Pons (tissue), 1 donor: ENCODE measurements around the gene ASIC3.
"Not testable (repeated sequence)": the region's sequence is repeated elsewhere in the genome, so short reads cannot be mapped to it uniquely, and the experiment has no call there.

Experiments
- DNase-seq: peaks from one replicate; pipeline ENCODE4 v3.0.0-alpha.2; 2016; ENCODE audit warnings: low spot score

ASIC3 gene

DNA sequence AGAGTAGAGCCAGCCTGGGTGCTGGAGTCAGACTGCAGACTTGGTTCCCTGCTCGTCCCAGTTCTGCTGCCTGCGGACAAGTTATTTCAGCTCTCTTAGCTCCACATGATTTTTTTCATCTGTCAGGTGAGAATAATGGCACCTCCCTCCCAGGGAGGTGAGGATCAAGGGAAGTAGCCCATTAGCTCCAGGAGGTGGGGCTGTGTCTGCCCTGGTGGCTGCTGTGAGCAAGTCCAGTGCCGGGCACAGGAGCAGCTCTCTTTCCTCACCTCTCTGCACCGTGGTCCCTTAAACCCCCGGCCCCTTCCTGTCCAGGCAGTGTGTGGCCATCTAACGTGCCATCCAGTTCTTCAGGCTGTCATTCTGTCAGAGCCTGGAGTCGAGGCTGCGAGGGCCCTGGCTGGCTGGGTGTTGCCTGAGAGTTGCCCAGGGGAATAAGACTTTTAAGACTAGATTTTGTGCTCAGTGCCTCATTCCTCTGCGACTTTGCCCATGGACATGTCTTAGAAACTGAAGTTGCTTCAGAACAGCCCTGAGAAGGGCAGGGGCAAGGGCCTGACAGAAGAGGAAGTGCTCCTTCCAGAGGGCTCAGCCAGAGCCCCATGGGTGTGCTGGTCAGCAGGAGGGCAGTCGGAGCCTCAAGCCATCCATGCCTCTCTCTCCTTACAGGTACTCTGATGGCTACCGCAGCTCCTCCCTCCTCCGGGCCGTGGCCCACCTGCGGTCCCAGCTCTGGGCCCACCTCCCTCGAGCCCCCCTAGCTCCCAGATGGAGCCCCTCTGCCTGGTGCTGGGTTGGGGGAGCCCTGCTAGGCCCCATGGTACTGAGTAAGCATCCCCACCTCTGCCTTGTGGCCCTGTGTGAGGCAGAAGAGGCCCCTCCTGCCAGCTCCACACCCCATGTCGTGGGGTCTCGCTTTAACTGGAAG is 15.1 kb upstream of the ASIC3 start:
- DNase-seq: no peak

DNA sequence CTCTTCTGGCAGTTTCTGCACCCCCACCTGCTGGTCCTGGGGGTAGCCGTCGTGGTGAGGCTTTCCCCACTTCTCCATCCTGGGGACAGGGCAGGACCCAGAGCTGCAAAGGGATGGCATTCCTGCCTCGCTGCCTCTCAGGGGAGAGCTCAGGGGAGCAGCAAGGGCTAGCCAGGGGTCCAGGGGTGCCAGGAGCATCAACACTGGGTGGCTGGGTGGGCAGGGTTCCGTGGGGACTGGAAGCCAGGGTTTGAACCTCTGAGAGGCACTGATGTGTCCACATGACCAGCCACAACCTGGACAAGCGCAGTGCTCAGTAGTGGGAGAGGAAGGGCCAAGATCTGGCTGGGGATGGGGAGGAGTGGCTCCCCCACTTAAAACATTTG is 14.5 kb upstream of the ASIC3 start:
- DNase-seq: no peak

DNA sequence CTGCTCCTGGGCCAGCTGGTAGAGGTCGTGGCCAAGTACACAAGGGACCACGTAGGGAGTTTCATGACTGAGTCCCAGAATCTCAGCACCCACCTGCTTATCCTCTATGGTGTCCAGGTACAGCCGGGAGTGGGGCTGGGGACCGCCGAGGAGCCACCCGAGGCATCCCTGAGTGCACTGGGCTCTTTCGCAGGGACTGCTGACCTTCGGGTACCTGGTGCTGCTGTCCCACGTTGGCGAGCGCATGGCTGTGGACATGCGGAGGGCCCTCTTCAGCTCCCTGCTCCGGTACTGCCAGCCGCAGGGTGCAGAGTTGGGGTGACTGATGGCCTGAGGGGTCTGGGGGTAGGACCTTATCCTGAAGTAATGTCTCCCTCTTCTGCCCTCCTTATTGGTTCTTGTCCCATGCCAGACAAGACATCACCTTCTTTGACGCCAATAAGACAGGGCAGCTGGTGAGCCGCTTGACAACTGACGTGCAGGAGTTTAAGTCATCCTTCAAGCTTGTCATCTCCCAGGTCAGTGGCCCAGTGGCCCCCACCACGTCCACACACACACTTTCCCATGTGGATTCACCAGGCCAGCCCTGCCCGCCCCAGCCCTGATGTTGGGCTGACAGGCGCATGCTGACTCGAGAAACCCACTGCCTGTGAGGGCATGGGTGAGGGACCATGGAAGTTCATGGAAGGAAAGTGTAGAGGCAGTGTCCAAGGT is 13.9 kb upstream of the ASIC3 start:
- DNase-seq: no peak

DNA sequence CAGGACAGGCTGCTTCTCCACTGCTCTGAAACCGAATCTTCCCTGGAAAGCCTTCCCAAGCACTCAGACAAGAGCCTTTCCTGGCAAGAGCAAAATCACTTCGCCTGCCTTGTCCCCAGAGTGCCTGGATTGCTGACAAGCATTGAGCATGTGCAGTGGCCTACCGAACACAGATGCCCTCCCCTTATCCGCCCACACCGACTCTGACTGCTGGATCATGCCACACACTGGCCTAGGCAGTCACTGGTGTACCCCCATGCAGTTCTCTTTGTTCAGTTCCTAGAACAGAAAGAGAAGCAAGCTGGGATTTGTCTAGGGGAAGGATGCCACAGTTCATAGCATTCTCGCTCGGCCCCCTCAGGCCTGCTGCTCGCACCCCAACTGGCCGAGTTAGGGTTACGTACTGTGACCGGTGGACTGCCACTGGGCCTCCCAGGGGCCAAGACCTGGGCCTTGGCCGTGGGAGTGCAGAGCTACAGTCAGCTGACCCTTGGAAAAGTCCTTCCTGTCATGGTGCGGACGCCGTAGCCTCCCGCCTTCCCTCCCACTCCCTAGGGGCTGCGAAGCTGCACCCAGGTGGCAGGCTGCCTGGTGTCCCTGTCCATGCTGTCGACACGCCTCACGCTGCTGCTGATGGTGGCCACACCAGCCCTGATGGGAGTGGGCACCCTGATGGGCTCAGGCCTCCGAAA is 13.2 kb upstream of the ASIC3 start:
- no peak for DNase-seq

DNA sequence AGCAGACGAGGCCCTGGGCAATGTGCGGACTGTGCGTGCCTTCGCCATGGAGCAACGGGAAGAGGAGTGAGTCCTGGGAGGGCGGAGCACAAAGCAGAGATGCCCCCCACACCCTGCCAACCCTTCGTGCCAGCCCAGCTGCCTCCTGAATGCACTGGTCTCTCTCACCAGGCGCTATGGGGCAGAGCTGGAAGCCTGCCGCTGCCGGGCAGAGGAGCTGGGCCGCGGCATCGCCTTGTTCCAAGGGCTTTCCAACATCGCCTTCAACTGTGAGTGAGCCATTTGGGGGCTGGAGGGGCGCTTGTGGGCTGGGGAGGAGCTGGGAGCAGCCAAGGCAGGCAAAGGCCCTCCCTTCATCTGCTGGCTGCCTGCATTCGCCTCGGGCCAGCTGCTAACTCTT is 12.4 kb upstream of the ASIC3 start:
- DNase-seq: no peak

DNA sequence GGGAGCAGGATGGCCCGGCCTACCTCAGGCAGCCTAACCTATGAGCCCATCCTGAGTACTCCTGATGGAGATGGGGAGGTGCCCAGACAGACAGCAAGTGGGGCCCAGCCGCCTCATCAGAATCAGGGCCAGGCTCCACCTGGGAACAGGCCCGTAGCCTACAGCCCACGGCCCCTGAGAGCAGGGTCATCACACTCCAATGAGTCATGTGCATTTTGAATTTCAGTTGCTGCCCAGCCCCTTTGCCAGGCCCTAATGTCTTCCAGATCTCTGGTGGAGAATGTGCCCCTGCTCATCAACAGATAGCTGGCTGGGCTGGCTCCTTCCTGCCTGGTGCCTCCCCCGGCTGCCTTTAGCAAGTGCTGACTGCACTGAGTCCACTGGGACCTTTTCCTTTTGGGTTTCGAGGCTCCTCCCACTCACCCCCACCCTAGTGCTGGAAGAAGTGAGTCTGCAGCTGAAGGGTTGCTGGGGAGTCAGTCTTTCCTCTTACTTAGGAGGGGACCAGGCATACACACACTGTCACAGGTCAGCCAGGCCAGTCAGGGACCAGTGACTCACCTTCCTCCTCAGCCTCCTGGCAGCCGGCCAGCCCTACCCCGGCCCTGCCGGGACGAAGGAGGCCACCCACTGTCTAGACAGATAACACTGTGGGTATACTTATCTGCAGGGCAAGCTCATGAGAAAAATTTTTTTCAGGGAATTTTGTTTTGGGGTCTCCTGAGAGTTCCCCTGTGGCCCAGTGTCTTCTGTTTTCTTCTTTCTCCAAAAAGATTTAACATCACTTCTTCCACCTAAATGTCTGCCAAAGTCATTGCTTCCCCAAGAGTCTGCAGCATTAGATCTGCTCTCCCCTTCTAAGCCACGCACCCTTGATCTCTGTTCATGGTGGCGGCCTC is 9.1 kb upstream of the ASIC3 start:
- DNase-seq: no peak

DNA sequence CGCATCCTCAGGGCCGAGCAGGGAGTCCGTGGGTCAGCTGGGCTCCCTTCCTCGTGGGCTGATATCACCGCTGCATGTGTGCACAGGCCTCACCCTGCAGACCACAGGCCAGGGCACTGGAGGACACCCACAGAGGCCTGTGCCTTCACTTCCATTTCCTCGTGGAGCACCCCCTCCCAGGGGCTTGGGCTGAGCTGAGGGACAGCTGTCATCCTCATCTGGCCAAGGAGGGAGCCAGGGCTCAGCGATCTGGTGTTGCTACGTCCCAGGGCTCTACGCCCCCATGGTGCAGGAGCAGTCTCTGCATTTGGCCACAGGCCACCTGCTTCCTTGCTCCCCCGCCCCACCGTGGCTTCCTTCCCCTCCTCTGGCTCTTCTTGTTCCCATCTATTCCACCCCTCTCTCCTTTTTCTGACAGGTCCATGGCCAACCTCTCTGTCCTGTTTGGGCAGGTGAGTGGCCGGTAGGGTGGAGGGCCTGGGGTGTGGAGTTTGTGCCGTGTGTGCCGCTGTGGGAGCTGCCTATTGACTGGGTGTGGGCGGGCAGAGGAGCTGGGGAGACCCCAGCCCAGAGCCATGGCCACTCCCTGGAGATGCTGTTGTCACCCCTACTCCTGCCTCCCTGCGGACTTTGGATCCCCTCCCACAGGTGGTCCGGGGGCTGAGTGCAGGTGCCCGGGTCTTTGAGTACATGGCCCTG is 8.3 kb upstream of the ASIC3 start:
- no peak for DNase-seq

DNA sequence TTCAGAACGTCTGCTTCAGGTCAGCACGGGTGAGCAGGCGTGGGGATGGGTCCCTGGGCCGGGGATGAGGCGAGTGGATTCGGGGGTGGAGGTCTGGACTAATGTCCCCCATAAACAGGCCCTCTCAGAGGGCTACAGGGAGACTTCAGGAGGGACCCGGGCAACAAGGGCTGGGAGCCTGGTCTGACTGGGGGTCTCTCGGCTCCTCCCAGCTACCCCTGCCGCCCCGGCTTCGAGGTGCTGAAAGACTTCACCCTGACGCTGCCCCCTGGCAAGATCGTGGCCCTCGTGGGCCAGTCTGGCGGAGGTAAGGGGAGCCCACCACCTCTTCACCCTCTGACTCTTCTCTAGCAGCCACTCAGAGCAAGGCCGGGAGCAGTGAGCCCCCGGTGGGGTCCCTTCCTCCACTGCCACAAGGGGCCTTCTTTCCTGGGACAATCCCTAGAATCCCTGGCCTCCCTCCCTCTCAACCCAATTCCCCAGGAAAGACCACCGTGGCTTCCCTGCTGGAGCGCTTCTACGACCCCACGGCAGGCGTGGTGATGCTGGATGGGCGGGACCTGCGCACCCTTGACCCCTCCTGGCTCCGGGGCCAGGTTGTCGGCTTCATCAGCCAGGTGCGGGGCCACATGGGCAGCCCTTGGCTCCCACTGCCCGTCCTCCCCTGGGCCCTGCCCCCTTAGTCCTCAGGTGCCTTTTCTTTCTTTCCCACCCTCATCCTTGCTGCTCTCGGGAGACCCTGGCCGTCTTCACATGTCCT is 7.5 kb upstream of the ASIC3 start:
- DNase-seq: no peak

DNA sequence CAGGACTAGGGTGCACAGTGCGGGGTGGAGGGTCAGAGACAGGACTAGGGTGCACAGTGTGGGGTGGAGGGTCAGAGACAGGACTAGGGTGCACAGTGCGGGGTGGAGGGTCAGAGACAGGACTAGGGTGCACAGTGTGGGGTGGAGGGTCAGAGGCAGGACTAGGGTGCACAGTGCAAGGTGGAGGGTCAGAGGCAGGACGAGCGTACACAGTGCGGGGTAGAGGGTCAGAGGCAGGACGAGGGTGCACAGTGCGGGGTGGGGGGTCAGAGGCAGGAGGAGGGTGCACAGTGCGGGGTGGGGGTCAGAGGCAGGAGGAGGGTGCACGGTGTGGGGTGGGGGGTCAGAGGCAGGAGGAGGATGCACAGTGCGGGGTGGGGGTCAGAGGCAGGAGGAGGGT is 4.9 kb upstream of the ASIC3 start:
- DNase-seq: not testable (repeated sequence)

DNA sequence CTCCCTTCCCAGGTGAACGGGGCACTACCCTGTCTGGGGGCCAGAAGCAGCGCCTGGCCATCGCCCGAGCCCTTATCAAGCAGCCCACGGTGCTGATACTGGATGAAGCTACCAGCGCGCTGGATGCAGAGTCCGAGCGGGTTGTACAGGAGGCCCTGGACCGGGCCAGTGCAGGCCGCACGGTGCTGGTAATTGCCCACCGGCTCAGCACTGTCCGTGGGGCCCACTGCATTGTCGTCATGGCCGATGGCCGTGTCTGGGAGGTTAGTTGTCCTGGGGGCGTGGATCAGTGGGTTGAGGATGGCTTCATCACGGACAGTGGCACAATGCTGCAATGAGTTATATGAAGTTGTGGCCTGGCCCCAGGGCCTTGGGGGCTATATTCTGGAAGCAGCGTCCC is 4.4 kb upstream of the ASIC3 start:
- no peak for DNase-seq

DNA sequence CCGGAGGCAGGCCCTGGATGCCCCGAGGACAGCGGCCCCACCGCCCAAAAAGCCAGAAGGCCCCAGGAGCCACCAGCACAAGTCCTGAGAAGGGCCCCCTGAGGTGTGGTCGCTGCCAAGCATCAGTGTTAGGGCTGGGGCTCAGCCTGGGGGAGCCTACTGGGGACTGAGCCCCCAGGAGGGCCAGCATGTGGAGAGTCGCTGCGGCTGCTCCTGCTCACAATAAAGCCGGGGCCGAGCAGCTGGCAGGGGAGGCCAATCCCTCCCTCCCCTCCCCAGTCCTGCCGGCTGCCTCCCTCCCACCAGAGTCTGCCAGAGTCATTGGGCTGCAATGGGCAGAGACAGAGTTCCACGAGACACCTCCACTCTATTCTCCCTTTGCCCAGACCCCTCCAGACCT is 3.1 kb upstream of the ASIC3 start:
- DNase-seq: no peak

DNA sequence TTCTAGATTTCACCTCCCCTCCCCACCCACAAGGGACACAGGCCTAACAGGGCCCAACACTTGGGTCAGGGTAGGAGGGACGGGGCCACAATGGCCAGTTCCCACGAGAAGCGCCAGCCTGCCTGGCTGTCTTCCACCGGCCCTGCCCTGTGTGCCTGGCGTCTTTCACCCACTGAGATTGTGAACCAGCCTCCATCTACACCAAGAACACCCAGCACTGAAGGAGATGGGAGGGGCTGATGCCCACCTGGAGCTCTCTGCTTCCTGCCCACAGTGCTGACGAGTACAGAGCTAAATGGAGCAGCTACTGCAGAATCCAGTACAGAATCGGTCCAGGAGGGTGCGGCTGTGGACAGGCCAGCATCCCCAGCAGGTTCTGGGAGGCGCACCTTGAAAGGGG is 2.4 kb upstream of the ASIC3 start:
- no peak for DNase-seq

DNA sequence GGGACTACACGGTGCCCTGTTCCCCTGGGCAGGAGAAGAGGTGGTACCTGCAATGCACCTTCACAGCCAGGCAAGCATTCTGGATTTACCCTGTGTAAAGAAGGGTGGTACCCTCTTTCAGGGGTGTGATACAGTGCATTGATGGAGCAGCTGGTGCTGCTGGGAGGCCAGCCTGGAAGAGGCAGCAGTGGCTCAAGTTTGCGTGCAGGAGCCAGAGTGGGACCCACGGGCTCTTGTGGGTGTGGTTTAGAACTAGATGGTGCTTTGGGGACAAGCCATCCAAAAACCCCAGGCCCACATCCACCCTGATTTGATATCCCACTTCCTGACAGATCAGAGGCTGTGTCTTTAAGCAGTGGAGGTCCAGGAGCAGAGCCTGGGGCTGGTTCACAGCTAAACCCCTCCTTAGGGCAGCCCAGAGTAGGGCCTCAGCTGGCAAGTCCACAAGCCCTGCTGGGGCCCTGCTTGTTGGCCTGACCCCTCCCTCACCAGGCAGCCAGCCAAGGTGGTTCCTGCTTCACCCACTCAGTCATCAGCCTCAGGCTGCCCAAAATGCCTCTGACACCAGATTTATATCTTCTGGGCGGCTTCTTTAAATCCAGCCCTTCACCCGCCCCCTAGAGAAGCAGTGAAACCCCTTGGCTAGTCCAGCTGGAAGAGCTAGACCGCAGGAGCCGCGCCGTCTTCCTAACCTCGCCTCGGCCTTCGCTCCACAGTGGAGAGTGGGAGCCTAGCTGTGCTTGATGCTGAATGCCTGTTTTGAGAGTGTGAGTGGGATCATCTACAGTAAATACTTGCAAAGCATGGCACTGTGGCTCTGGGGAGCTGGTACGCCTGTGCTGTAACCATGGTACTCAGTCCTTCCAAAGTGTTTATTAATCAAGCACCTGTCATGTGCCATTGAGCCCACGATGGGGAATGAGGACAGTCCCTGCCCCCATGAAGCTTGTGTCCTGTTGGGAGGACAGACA is 1.4 kb upstream of the ASIC3 start:
- no peak for DNase-seq

DNA sequence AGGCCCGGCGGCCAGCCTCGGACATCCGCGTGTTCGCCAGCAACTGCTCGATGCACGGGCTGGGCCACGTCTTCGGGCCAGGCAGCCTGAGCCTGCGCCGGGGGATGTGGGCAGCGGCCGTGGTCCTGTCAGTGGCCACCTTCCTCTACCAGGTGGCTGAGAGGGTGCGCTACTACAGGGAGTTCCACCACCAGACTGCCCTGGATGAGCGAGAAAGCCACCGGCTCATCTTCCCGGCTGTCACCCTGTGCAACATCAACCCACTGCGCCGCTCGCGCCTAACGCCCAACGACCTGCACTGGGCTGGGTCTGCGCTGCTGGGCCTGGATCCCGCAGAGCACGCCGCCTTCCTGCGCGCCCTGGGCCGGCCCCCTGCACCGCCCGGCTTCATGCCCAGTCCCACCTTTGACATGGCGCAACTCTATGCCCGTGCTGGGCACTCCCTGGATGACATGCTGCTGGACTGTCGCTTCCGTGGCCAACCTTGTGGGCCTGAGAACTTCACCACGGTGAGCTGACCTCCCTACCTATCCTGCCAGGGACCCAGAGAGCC is 656 bp downstream of the ASIC3 start:
- DNase-seq: no peak

DNA sequence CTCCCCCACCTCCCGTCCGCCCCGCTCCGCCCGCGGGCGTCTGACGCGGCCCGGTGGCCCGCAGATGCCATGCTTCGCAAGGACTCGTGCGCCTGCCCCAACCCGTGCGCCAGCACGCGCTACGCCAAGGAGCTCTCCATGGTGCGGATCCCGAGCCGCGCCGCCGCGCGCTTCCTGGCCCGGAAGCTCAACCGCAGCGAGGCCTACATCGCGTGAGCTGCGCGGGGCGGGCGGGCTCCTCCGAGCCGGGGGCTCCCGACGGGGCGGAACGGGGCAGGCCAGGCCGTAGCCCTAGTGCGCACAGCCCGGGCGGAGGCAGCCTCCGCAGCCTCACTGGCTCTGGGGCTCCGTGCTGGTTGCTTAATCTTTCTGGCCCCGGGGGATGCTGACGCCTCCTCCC is 2.8 kb downstream of the ASIC3 start:
- no peak for DNase-seq

DNA sequence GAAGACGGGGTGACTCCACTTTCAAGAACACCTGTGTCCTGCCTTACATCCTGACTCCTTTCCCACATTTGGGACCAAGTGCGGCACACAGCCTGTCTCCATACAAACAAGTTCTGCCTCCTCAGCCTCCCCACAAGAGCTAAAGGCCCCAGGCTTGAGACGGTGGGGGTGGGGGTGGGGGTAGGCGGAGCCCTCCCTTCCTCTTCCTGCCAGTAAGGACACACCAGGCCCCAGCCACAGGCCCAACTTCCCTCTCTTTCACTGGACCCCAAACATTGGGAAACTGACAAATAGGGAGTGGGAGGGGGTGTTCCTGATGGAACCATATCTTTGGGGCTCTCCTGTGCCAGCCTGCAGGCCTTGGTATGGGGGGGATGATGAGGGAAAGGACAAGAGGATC is 4.8 kb downstream of the ASIC3 start:
- no peak for DNase-seq

DNA sequence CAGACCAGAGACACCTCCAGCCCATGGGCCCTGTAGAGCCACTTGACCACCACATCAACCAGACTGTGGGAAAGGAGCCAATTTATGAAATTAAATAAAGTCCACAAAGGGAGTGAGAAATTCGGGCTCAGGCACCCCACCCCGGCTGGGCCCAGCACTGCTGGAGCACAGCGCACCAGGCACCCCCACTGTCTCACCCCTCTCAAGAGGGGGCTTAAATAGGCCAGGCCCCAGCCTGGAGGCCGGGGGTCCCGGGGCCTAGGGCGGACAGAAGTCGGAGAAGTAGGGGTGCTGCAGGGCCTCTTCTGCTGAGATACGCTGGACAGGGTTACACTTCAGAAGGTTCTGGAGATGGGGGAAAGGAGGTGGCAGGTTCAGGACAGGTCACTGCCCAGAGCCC is 5.4 kb downstream of the ASIC3 start:
- DNase-seq: no peak

DNA sequence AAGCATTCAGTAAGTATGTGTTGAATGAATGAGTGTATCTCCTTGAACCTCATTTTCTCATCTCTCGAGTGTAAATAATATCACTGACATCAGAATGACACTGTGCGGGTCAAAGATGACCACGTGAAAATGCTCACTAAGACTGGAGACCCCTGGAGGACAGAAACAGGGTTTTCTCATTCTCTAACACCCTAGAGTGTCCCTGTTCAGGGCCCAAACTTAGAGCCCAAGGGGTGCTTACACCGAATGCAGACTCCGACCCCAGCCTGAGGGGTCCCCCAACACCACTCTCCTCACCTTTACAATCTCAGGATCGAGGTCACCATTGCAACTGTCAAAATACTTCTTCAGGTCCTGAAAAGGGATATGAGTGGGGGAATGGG is 7.9 kb downstream of the ASIC3 start:
- DNase-seq: no peak
